ENCODE results near the gene MAGEC3. TPM values are rescaled to one million over a fixed set of nuclear protein-coding genes. Genes with fewer than 3 reads are reported as not detected.

Gene MAGEC3
- total and polyA plus RNA-seq, 2 experiments from 2014 or later: not detected

DNA sequence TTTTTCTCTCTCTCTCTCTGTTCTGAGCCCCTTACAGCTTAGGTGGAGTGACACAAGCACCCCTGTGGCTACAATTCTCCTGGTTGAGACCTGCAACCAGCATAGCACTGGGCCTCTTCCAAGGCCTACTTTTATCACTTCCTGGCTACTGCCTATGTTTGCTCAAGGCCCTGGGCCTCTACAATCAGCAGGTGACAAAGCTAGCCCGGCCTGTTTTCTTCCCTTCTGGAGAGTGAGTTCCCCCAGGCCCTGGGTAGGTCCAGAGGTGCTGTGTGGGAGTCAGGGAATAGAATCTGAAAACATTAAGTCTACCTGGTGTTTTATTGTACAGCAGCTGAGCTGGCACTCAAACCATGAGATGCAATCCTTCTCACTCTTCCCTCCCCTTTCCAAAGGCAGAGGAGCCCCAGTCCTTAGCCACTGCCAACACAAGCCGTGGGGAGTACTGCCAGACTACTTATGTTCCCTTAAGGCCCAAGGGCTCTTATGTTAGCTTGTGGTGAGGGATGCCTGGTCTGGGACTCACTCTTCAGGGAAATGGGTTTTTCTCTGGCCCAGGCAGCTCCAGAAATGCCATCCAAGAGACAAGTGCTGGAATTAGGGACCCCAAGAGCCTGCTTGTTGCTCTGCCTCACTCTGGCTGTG is 23.8 kb upstream of the MAGEC3 start (continued):
- TF ChIP-seq, protein P1, sequence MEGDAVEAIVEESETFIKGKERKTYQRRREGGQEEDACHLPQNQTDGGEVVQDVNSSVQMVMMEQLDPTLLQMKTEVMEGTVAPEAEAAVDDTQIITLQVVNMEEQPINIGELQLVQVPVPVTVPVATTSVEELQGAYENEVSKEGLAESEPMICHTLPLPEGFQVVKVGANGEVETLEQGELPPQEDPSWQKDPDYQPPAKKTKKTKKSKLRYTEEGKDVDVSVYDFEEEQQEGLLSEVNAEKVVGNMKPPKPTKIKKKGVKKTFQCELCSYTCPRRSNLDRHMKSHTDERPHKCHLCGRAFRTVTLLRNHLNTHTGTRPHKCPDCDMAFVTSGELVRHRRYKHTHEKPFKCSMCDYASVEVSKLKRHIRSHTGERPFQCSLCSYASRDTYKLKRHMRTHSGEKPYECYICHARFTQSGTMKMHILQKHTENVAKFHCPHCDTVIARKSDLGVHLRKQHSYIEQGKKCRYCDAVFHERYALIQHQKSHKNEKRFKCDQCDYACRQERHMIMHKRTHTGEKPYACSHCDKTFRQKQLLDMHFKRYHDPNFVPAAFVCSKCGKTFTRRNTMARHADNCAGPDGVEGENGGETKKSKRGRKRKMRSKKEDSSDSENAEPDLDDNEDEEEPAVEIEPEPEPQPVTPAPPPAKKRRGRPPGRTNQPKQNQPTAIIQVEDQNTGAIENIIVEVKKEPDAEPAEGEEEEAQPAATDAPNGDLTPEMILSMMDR (conservative IDR thresholded peaks at IDR 0.05; ENCODE audit: low read depth in 2 of 2): no peak
- TF ChIP-seq ZNF114 (CRISPR knock-in tag; IDR thresholded peaks at IDR 0.05): no peak
- no peak for TF ChIP-seq JUNB (IDR thresholded peaks at IDR 0.05; ENCODE audit: unreplicated experiment)
- no peak for TF ChIP-seq EZH2 (IDR thresholded peaks at IDR 0.05; ENCODE audit: low read depth, unreplicated experiment)
- TF ChIP-seq ZNF331 (CRISPR knock-in tag; IDR thresholded peaks at IDR 0.05; ENCODE audit: low read depth): no peak
- TF ChIP-seq STAT1 (IDR thresholded peaks at IDR 0.05; ENCODE audit: unreplicated experiment): no peak

- Mint-ChIP-seq H3K36me3 (ENCODE audit: low read depth) (no peaks in the 10 kb centered on the region), H3K27ac (no peak overlapping the region), H3K4me1 (no peaks in the 10 kb centered on the region), H3K4me3 (no peak overlapping the region), H3K9me3 (no peaks in the 10 kb centered on the region), H3K27me3 (ENCODE audit: insufficient read depth, low read depth, poor library complexity) (peaks cover 3% of the 10 kb centered on the region)
- H3K4me2 ChIP-seq: no peak overlapping the region
- no peak overlapping the region for H3K27ac ChIP-seq (ENCODE audit: low read depth)
- H3F3A ChIP-seq (replicated peaks; ENCODE audit: low read depth): no peaks in the 10 kb centered on the region
- H3K4me3 ChIP-seq: no peak overlapping the region
- no peaks in the 10 kb centered on the region for H3K9me2 ChIP-seq (ENCODE audit: insufficient read depth)
- no peak for ATAC-seq
- H3K79me2 ChIP-seq (replicated peaks; ENCODE audit: insufficient read depth): no peaks in the 10 kb centered on the region
- H4K20me1 ChIP-seq (replicated peaks; ENCODE audit: insufficient read depth): no peaks in the 10 kb centered on the region
- H2AFZ ChIP-seq: no peak overlapping the region
- no peak for DNase-seq (ENCODE audit: low spot score)
- H3K36me3 ChIP-seq (ENCODE audit: insufficient read depth): no peaks in the 10 kb centered on the region
- TF ChIP-seq, protein P2, sequence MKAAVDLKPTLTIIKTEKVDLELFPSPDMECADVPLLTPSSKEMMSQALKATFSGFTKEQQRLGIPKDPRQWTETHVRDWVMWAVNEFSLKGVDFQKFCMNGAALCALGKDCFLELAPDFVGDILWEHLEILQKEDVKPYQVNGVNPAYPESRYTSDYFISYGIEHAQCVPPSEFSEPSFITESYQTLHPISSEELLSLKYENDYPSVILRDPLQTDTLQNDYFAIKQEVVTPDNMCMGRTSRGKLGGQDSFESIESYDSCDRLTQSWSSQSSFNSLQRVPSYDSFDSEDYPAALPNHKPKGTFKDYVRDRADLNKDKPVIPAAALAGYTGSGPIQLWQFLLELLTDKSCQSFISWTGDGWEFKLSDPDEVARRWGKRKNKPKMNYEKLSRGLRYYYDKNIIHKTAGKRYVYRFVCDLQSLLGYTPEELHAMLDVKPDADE (IDR thresholded peaks at IDR 0.05): no peak
- TF ChIP-seq, protein P1 (conservative IDR thresholded peaks at IDR 0.05; ENCODE audit: low read depth in 2 of 2): no peak
- TF ChIP-seq REST (IDR thresholded peaks at IDR 0.05; ENCODE audit: unreplicated experiment) (no peak), JUNB (IDR thresholded peaks at IDR 0.05; ENCODE audit: unreplicated experiment) (no peak)
- H3K27me3 ChIP-seq (ENCODE audit: insufficient read depth): no peaks in the 10 kb centered on the region
- H3K4me1 ChIP-seq (ENCODE audit: insufficient read depth): no peaks in the 10 kb centered on the region
Measured at GRCh38 chrX:141815904-141816303, 22.2 kb upstream of the MAGEC3 start.
